CD4-positive, alpha-beta T cell treated with Interferon gamma for 1 hour (primary cell): ENCODE results near the gene STK25.
A peak's percentile ranks its signal among the peaks of the same experiment; 100 is the strongest.

ENCODE experiments used
- DNase-seq: peaks from one replicate; pipeline ENCODE4 v3.0.0-alpha.2; 2020

STK25 gene

GRCh38 chr2:241508240-241509154, at the start of gene STK25:
Gene STK25, minus strand, starts transcription at chr2:241508584. Its CDS starts 549 bp downstream, at chr2:241508035.
- peak; percentile 97 for DNase-seq

GRCh38 chr2:241556746-241557145, 48.4 kb upstream of the STK25 start:
- no peak for DNase-seq

- DNase-seq = no peak
Measured at GRCh38 chr2:241555711-241556110, 47.3 kb upstream of the STK25 start.

- no peak for DNase-seq
Measured at GRCh38 chr2:241554610-241555322, 46.4 kb upstream of the STK25 start.

- no peak for DNase-seq
Measured at GRCh38 chr2:241553981-241554380, 45.6 kb upstream of the STK25 start.

- no peak for DNase-seq
Measured at GRCh38 chr2:241553512-241553830, 45.1 kb upstream of the STK25 start.

GRCh38 chr2:241551998-241552737, 43.8 kb upstream of the STK25 start:
- no peak for DNase-seq

GRCh38 chr2:241551599-241551997, 43.2 kb upstream of the STK25 start:
- DNase-seq = no peak

- DNase-seq = no peak
Measured at GRCh38 chr2:241550616-241551580, 42.5 kb upstream of the STK25 start.

- DNase-seq = no peak
Measured at GRCh38 chr2:241548451-241548835, 40.1 kb upstream of the STK25 start.

- no peak for DNase-seq
Measured at GRCh38 chr2:241547781-241548450, 39.5 kb upstream of the STK25 start.

- DNase-seq = no peak
Measured at GRCh38 chr2:241546771-241547498, 38.6 kb upstream of the STK25 start.

- DNase-seq = no peak
Measured at GRCh38 chr2:241545523-241546473, 37.4 kb upstream of the STK25 start.

GRCh38 chr2:241545106-241545505, 36.7 kb upstream of the STK25 start:
- DNase-seq = no peak

GRCh38 chr2:241542278-241542605, 33.9 kb upstream of the STK25 start:
- no peak for DNase-seq

- DNase-seq = no peak
Measured at GRCh38 chr2:241541564-241542277, 33.3 kb upstream of the STK25 start.

- DNase-seq = peak; percentile 59
Measured at GRCh38 chr2:241540771-241541561, 32.6 kb upstream of the STK25 start.

GRCh38 chr2:241540401-241540770, 32.0 kb upstream of the STK25 start:
- no peak for DNase-seq
